ENCODE measurements around the gene SPATA32. TPM values are rescaled to one million over a fixed set of nuclear protein-coding genes. Genes with fewer than 3 reads are reported as not detected.
A peak's percentile ranks its signal among the peaks of the same experiment; 100 is the strongest.
"Not testable (repeated sequence)": the region's sequence is repeated elsewhere in the genome, so short reads cannot be mapped to it uniquely, and the experiment has no call there.

The SPATA32 gene
- total RNA-seq, result not detected

GRCh38 chr17:45261577-45262515 is at the start of gene SPATA32:
Gene SPATA32 (minus strand): TSS chr17:45262094. CDS start chr17:45262016, 78 bp downstream.
- intact Hi-C loops (cut with DNase I), result no loop called here
- ATAC-seq, result peak; percentile 67
- DNase-seq (ENCODE audit: low spot score), result peak; percentile 74

DNA sequence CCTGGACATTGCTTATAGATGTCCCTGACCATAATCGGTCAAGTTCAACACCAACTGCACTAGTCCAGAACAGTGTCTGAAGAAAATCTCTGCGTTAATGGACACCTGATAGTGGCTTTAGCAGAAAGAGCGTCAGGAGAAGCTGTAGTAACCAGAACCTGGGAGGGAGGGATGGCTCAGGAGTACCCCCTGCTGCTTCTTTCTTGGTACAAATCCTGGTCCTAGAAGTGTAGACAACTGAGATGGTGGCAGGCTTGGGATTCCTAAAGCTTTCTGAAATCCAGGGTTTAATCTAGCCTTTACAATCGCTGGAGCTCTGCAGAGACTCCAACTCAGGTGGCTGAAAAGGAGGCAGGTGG is 49.5 kb upstream of the SPATA32 start:
- intact Hi-C loops (cut with DNase I), result no loop called here
- no peak for ATAC-seq
- no peak for DNase-seq (ENCODE audit: low spot score)

GRCh38 chr17:45310380-45311324 is 48.8 kb upstream of the SPATA32 start:
- intact Hi-C loops (cut with DNase I), result no loop called here
- DNase-seq (ENCODE audit: low spot score) (no peak), ATAC-seq (peak; percentile 8)

DNA sequence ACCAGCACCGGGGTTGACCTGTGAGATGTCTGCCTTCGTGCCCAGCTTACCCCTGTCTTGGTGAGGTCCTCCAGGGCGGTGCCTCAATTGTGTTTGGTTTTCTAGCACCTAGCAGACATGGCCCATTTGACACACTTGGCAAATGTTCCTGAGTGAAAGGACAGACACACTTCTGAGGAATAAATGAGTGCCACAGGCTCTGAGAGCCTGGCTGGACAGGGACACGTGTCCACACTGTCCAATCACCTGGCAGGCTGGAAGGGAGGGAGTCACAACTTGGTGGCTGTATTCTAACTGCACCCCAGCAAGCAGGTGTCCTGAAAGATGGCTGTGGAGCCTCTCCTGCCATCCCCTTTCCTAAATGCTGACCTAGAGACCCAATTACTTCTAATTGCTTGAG is 47.5 kb upstream of the SPATA32 start:
- no peak for ATAC-seq
- intact Hi-C loops (cut with DNase I), result no loop called here
- no peak for DNase-seq (ENCODE audit: low spot score)

GRCh38 chr17:45308840-45309239 is 46.9 kb upstream of the SPATA32 start:
- ATAC-seq, result no peak
- DNase-seq (ENCODE audit: low spot score), result no peak
- intact Hi-C loops (cut with DNase I), result no loop called here

DNA sequence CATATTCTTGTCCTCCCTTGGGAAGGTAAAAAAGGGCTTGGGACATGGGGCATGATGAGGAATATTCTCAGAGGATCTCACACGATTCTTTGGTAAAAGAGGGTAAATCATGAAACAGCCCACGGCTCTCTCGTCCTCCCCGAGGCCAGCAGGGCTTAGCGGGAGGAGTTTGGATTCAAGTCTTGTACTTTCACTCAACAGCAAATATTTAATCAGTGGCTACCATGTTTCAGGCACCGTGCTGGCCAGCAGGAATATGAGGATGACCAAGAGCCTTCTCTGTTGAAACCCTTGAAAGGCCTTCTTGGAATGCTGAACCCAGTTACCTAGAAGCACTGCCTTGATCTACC is 46.1 kb upstream of the SPATA32 start:
- intact Hi-C loops (cut with DNase I), result no loop called here
- DNase-seq (ENCODE audit: low spot score) (no peak), ATAC-seq (no peak)

- intact Hi-C loops (cut with DNase I), result no loop called here
- no peak for DNase-seq (ENCODE audit: low spot score)
- peak; percentile 83 for ATAC-seq
These were observed 45.6 kb upstream of the SPATA32 start for GRCh38 chr17:45307290-45308015.

DNA sequence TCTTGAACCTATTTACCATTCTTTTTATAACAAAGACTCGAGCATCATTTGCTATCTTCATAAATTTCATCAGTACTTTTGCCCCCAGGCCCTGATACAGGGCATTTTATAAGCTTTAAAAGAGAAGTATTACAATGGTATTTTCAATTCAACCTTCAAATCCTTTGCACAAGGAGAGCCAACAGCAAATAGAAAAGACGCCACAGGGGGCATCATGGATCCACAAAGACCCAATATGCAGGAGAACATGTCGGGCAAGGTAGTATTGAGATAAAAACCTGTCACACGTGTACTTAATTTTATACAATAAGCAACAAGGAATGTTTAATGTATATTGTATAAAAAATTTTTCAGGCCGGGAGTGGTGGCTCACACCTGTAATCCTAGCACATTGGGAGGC is 44.7 kb upstream of the SPATA32 start:
- ATAC-seq (no peak), DNase-seq (ENCODE audit: low spot score) (no peak)
- intact Hi-C loops (cut with DNase I), result no loop called here

GRCh38 chr17:45306094-45306493 is 44.2 kb upstream of the SPATA32 start:
- intact Hi-C loops (cut with DNase I), result no loop called here
- ATAC-seq (no peak), DNase-seq (ENCODE audit: low spot score) (no peak)

GRCh38 chr17:45305530-45306087 is 43.7 kb upstream of the SPATA32 start:
- no peak for DNase-seq (ENCODE audit: low spot score)
- intact Hi-C loops (cut with DNase I), result no loop called here
- no peak for ATAC-seq

DNA sequence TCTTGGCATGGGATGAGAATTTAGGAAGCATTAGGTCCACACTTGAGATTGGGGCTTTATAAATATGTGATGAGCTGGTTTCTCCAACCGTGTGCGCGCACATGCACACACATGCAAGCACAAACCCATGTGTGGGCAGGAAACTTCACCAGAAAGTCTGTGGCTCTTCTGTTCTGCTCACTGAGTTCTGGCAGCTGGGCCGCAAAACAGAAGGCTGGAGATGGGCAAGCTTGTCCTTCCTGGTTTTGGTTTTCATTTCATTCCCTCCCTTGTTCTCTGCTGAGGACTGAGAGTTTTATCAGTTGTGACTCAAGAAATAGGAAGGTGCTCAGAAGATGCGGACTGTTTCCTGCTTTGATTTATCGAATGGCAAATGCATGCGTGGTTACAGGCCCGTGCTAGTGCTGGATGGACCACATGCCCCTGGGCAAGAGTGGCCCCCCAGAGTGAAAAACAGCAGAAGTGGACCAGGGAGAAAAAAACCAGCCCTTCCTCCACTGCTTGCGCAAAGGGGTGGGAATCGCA is 40.8 kb upstream of the SPATA32 start:
- DNase-seq (ENCODE audit: low spot score), result no peak
- intact Hi-C loops (cut with DNase I), result no loop called here

GRCh38 chr17:45302220-45302619 is 40.3 kb upstream of the SPATA32 start:
- intact Hi-C loops (cut with DNase I); ATAC-seq; DNase-seq (ENCODE audit: low spot score): not testable (repeated sequence)

More for the DNA sequence above, 40.8 kb upstream of the SPATA32 start:
- ATAC-seq, result peak; percentile 55

GRCh38 chr17:45301674-45302073 is 39.8 kb upstream of the SPATA32 start:
- intact Hi-C loops (cut with DNase I), result no loop called here
- no peak for ATAC-seq

GRCh38 chr17:45300060-45300751 is 38.3 kb upstream of the SPATA32 start:
- DNase-seq (ENCODE audit: low spot score), result no peak
- intact Hi-C loops (cut with DNase I), result no loop called here
- no peak for ATAC-seq

More at GRCh38 chr17:45301674-45302073, 39.8 kb upstream of the SPATA32 start:
- DNase-seq (ENCODE audit: low spot score), result no peak

DNA sequence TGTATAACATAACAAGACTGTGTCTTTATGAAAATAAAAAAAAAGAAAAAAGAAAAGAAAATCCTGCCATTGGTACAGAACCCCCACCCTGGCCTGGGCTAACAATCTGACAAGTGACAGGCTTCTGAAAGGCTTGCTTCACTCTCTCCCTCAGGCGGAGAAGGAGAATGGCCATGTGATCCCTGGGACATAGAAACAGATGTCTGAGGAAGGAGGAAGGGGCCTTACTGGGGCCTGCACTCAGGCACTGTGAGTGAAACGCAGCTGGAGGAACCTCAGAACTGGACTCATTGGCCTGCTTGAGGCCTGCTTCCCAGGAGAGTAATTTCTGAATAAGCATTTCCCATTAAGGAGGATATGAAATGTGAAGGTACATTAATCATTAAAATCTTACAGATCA is 37.5 kb upstream of the SPATA32 start:
- intact Hi-C loops (cut with DNase I), result no loop called here
- peak; percentile 80 for ATAC-seq
- no peak for DNase-seq (ENCODE audit: low spot score)

DNA sequence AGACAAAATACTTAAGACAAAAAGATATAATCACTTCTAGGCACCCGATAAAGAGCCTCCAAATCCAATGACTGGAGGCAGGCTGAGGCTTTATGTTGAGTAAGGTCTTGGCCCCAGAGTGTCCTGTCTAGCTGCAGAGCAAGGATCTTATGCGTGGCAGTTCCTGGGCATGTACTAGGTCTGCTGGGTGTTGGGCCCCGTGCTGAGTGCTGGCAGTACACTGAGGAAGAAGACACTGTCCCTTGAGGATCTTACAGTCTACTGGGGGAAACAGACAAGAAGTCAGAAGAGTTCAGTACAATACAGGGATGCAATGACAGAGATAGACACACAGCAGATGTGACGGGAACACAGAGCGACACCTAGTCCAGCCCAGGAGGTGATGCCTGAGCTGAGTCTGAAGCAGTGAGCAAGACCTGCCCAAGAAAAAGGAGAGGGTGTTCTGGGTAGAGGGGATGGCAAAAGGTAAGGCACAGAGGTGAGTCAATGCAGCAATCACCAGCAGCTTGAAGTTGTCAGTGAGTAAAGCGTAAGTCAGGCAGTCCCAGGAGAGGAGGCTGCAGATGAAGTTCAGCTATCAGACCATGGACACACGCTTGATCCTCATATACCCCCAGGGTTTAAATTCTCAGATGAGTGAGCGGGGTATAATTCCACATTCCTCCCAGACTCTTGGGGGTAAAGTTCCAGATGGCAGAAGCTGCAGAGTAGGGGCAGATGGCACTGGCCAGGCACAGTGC is 36.8 kb upstream of the SPATA32 start:
- intact Hi-C loops (cut with DNase I), result no loop called here
- peak; percentile 14 for ATAC-seq
- DNase-seq (ENCODE audit: low spot score), result no peak

GRCh38 chr17:45296833-45297124 is 34.9 kb upstream of the SPATA32 start:
- DNase-seq (ENCODE audit: low spot score), result no peak
- ATAC-seq, result no peak
- intact Hi-C loops (cut with DNase I), result no loop called here
